ENCODE measurements around the gene POLR3K.
A peak's percentile ranks its signal among the peaks of the same experiment; 100 is the strongest.

Gene POLR3K

DNA sequence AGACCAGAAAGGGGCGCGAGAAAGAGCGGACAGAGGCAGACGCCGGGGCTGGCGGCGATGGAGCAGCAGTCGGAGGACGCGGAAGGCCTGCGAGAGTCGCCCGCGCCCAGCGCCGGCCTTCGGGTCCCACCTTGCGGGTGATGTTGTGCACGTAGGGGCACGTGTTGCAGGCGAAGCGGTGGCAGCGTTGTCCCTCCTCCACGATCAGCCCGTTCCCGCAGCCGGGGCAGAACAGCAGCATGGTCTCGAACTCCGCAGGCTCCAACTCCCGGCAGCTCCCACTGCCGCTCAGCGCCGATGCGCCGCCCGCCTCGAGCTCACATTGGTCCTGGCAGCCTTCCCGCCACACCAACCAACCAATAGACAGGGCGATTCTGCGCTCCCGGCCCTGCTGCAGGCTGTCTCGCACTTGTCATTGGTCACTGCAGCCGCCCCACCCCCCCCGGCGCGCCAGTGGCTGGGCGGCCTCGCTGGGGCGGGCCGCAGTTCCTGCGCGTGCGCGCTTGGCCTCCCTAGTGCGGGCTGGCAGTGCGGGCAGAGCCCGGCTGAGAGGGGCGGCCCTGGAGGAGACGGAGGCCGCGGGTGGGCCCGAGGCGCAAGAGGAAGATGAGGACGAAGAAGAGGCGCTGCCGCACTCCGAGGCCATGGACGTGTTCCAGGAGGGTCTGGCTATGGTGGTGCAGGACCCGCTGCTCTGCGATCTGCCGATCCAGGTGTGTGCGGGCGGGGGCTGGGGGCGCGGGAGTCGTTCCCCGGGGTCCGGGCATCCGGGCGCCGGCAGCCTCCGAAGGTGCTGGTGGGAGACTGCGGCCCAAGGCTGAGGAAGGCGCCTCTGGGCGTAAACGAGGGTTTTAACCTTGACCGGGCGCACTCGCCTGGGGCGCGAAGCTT lies at the start of gene POLR3K, which contains the start of gene SNRNP25:
TSS of gene POLR3K (minus strand) at position 263 of the 891 bp plus-strand sequence. CDS start at position 241, 22 bp downstream.
TSS of gene SNRNP25 (plus strand) at position 483 of the 891 bp plus-strand sequence. CDS start at position 672, 189 bp downstream.
- peak; percentile 99 for DNase-seq

DNA sequence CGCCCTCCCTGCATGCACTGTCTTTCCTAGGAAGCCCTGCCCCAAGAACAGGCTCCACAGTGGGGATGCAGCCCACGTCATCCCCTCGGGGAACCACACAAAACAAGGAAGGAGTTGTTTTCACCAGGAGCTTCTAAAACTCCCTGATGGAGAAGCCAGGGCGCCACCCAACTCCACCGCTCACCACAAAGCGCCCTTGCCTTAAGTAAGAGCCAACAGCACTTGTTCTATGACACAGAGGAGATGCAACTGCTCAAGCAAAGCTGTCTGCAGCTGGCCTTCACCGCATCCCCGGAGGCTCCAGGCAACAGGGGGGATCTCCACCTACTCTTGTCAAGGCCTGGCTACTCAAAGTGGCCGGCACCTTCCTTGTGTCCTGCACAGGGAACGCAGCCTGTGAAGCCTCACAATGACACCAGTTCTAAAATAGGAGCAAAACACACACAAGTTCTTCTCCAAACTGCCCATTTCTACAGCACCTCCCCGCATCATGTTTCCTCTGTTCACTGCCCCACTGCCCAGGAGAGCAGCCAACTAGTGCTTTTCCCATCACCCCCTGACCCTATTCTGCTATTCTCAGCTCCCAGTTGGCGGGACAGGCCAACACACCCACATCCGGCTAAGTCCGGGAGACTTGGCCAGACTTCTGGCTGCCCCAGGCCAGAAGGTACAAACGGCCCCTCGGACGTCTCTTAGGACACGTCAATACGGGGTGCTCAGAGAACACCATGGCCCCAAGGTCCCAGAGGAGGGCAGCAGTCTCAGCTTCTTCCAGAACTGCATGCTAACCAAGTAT lies 48.9 kb upstream of the POLR3K start:
- DNase-seq, result no peak

DNA sequence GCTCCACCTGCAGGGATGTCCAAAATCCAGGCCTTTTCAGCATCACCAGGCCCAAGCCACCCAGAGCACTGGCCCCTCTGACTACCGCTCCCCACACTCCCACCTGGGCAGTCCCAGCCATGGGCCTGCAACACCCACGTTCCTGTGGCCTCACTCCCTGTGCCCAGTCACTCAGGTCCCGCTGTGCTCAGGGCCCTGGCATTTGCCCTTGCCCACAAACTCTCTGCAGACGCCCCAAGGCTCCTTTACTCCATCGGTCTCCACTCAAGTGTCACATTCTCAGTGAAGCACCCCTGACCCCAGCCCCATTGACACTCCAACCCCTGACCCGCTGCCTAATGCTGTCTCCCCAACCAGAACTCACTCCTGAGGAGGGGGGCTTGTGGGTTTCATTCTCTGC lies 48.2 kb upstream of the POLR3K start:
- DNase-seq, result no peak

DNA sequence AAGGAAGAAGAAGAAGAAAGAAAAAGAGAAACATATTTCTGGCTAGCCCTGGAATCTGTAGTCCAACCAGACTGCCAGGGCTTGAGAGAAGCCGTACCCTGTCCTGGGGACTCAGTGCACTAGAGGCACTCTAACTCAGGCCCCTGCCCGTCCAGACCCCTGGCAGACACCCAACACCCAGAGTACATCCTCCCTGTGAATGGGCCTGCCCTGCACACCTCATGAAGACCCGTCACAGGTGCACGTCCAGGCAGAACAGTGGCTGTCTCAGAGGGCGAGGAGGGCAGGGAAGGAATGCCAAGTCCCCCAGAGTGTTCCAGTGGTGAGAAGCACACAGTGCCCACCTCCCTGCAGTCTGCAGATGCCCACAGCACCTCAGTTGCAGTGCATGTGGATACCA lies 47.6 kb upstream of the POLR3K start:
- DNase-seq, result no peak

DNA sequence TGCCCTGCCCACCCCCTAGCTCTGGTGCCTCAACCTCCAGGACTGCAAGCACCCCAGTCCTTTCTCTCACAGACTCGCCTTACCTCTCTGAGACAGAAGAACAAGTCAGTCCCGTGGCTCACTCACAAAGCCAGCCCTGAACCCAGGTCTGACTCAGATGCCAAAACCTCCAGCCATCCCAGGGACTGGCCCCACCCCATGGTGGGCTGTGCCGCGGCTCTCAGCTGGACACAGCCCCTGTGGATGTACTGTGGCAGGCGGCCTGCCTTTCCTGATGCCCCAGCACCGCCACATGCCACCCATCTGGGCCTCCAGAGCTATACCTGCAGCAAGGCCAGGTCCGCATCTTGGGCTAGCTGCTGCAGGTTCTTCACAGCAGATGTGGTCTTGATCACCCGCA lies 44.4 kb upstream of the POLR3K start:
- DNase-seq, result no peak

DNA sequence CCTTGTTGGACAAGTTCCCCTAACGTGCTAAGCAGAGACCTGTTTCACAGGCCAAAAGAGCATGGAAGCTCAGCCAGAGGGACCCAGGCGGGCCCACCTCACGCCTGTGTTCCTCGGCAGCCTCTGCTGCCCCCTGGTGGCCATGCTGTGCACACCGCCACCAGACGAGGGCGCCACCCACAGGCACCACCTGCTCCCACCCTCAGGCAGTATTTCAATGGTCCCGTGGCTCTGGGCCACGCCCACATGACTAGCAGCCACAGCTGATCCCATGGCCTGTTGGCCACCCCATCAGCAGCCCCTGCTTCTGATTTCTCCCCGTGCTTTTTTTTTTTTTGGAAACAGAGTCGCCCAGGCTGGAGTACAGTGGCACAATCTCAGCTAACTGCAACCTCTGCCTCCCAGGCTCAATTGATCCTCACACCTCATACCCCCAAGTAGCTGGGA lies 43.5 kb upstream of the POLR3K start:
- DNase-seq, result peak; percentile 92

DNA sequence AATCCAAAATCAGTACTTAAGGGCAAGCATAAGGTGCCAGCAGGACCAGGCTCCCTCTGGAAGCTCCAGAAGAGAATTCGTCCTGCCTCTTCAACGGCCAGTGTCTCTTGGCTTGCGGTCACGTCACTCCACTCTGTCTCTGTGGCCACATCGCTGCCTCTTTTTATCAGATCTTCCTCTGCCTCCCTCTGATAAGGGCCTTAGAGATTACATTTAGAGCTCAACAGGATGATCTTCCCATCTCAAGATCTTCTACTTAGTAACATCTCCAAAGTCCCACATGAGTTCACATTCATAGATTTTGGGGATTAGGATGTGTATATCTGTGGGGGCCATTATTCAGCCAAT lies 41.5 kb upstream of the POLR3K start:
- DNase-seq, result no peak

DNA sequence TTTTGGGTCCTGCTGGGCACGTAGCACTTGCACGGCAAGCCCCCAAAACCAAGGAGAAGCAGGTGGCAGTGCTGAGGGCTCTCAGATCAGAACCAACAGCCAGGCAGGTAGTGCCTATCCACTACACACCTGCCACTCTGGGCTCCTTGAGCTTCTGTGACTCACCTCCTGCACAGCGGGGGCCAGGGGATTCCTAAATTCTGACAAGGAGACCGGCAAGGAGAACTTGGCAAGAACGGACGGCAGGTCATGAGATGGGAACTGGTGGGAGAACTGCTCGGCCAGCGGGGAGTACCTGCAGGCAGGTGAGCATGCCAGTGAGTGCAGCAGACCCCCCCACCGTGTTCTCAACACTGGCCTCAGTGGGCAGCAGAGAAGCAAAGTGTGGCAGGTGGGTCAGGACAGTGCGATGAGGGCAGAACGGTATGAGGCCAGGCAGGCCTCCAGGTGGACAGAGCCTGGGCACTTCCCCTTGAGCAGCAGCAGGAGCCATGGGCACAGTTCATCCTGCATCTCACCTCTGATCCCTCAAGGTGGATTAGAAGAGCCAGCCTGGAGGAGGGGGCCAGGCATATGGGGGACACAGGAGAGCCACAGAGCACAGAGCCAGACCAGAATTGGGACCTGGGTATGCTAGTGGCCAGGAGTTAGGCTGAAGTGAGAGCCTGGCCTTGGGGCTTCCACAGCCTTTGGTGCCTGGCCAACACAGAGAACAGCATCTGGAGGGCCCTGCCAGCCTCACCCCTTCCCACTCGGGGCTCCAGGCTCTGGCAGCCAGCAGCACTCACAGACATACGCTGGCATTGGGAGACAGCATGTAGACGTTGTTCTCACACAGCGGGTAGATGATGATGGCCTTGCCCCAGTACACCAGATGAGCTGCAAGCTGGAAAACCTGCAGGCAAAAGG lies 39.3 kb upstream of the POLR3K start:
- no peak for DNase-seq

DNA sequence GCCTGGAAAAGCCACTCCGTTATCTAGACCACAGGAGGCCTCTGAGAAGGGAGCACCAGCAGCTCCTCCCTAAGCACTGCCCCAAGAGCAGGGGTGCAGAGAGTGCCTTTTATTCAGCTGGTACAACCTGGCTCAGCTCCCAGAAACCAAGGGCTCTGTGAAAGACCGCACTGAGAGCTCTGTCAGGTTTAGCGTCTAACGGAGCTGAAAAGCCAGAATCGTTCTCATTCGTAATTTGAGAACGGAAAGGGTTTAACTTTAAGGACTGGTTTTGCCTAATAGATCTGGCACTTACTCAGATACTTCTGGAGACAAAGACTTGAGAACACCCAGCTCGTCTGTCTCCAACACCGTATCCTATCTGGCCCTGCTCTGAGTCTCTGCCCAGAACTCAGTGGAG lies 38.1 kb upstream of the POLR3K start:
- no peak for DNase-seq

DNA sequence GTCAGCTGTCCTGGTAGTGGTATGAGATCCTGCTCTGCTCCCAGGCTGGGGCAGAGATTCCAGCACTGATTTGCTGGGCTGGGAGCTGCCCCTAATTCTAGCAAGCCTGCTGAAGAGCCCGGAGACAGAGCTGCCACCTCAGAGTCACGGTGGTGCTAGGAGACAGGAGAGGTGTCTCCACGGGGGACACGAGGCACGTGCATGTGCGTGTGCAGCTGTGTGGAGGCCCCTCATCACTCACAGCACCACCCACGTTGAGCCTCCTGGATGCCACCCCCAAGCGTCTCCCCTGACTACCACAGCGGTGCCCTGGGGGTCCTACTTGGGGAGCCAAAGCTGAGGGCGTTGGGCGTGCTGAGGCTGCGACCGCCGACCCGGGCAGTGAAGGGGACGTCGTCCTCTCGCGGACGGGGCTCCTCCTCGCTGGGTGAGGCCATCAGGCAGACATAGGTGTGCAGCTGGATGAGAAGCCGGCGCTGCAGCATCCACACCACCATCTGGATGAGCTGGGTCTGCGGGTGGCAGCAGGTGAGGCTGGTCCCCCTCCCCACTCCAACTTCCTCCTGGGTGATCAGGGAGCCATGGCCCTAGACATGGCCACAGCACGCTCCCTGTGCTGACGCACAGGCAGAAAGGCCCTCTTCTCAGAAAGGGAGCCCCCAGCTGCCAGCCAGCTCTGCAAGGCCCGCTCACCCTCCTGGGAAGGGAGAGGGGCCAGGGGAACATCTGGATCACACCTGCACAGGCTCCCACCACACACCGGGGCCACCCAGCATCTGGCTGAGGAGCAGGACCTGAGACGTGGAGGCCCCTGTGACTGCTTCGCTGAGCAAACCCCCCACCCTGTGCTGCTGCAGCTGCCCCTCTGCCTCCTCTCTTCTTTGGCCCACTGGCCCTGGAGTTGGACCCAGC lies 36.2 kb upstream of the POLR3K start:
- DNase-seq, result no peak

DNA sequence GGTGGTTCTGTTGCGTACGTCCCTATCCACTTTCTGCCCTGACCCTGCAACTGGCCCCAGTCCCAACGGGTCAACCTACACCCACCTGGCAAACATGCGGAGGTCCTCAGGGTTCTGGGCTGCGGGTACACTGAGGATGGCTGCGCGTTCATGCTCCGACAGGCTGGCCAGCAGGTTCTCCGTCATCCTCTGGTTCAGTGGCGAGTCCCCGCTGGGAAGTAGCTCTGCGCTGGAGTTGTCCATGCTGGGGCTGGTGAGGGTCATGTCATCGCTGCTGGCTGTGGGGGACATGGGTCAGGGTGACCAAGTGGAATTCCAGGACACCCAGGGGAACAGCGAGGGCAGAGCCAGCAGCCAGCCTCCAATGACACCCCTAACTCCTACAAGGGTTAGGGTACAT lies 35.2 kb upstream of the POLR3K start:
- DNase-seq, result no peak

DNA sequence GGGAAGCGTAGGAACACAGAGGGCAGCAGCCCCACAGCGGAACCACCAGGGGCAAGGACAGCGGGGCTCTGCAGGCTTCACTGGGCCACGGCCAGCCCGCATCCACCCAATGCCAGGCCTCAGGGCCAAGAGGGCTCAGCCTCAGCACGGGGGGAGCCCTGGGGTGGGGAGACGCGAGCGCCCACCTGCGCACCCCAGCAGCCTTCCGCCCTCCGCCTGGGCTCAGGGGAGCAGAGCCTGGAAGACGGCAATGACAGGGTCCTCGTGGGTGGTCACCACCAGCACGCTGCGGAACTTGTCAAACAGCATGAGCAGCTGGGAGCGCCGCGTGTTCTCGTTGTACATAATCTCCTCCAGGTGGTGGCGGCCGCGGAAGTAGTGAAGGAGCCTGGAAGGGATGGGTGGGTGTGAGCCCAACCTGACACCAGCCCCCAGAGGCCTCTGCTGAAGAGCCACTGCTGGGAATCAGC lies 33.1 kb upstream of the POLR3K start:
- no peak for DNase-seq

DNA sequence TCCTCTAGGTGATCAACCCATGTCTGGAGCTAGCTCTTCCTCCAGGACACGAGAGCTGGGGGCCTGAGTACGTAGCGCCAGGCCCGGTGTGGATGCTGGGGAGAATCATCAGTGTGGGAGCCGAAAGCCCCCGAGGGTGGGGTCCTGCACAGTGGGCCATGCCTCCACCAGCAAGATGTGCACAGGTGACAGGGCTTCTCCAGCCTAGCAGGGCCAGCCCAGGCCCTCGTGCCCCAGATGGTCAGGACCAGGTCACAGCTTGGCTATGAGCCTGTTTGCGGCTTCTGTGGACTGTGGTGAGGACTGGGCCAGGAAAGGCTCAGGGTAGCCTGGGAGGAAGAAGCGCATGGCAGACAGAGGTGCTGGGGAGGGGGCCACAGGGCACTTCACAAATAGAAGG lies 32.5 kb upstream of the POLR3K start:
- no peak for DNase-seq

DNA sequence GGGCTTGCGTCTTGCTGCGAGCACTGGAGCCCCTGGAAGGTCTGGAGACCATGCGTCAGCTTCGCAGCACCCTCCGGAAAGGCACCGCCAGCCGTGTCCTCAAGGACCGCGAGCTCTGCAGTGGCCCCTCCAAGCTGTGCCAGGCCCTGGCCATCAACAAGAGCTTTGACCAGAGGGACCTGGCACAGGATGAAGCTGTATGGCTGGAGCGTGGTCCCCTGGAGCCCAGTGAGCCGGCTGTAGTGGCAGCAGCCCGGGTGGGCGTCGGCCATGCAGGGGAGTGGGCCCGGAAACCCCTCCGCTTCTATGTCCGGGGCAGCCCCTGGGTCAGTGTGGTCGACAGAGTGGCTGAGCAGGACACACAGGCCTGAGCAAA lies 32.0 kb upstream of the POLR3K start:
- DNase-seq, result no peak

DNA sequence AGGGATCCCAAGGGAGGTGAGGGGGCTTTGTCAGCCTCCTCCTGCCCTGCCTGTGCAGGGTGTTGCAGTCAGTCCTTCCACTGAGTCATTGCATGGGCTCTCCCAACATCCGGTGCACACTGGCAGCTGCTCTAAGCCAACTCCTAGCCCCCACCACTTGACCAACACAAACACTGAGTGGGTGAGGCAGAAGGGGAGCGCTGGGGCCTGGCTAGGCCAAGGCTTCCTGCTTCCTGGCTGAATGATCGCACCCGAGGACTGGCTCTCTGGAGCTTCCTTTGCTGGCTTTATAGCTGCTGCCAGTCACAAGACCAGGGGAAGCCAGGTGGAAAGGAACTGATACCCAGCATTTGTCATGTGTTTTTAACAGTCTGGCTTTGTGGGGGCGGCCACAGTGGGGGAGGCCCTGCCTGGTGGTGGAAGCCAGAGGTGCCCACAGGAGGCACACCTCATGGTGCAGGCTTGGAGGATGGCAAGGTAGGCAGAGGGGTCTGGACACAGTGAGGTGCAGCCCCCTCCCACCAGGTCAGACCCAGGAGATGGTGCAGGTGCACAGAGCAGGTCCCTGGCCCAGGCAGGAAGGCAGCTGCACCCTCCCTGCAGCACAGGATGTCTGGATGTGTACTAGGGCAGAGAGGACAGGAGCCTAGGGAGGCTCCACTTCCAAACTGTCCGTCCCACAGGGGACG lies 31.5 kb upstream of the POLR3K start:
- peak; percentile 74 for DNase-seq

DNA sequence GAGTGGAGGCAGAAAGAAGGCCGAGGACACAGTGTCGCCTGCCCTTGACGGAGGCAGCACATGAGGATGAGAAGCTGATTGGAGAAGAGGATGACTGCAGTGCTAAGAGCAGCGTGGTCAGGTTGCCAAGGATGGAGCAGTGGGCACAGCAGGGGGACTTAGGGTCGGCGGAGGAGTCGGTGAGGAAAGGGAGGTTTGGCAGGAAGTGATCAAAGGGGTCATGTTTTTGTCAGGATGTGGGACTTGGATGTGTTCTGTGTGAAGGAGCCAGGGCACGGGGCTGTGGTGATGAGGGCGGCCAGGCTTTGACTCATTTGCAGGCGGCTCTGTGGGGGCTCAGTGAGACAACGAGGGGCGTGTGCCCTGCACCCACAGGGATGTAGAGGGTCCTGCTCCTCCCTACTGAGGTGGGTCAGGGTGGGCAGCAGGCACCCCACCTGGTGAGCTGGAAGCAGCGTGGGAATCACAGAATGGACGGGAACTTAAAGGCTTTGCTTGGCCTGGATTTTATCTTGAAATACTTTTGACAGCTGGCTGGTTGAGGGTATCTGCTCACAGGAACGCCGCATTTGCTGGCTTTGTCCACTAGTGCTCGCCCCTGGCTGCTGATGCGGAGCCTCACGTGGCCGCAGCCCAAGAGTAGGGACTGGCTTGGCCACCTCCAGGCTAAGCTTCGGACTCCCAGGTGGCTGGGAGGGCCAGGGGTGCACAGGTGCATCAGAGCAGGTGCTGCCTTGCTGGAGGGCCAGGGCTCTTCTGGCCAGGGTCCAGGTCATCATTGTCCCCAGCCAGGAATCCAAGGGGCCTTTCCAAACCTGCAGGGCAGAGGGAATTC lies 30.6 kb upstream of the POLR3K start:
- no peak for DNase-seq

DNA sequence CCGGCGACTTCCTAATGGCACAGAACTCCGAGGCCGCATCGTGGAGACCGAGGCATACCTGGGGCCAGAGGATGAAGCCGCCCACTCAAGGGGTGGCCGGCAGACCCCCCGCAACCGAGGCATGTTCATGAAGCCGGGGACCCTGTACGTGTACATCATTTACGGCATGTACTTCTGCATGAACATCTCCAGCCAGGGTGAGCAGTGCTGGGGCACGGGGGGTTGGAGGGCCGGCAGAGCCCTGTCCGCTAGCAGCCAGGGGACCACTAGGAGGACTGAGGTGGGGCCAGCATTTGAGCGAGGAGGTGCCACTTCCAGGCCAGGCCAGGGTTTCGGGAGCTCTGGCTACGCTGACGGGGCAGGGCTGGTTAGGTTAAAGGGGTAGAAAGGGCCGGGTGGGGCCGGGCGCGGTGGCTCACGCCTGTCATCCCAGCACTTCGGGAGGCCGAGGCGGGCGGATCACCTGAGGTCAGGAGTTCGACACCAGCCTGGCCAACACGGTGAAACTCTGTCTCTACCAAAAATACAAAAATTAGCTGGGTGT lies 29.7 kb upstream of the POLR3K start:
- no peak for DNase-seq

DNA sequence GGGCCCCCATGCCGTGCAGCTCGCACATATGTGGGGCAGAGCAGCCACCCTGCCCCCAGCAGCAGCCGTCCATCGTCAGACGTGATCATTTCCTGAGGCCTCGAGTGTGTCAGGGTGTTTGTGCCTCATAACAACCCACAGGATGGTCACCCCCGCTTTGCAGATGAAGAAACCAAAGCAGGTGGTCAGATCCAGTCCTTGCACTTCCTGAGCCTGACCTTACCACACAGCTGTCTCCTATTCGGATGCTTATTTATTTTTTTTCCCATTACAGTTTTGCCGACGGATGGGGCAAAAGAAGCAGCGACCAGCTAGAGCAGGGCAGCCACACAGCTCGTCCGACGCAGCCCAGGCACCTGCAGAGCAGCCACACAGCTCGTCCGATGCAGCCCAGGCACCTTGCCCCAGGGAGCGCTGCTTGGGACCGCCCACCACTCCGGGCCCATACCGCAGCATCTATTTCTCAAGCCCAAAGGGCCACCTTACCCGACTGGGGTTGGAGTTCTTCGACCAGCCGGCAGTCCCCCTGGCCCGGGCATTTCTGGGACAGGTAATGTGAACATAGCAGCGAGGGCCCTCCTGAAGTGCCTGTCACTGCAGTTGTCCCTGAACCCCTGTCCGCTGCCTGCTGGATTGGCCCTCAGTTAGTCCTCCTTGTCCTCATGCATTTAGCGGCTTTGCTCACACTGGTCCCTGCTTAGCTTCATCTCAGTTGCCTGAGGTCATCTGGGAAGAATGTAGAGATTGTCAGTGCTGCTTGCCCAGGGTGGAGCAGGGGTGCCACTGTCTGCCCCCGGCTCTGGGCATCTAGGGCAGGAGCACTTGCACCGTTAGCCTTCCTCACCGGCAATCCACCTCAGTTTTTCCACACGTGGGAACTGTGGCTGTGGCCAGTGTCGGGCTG lies 26.0 kb upstream of the POLR3K start:
- DNase-seq, result no peak
